OCI-LY7 (cell line): Measurements from ENCODE around the gene GALNT15. TPM values are rescaled to one million over a fixed set of nuclear protein-coding genes. Genes with fewer than 3 reads are reported as not detected.

Source experiments
- BruUV-seq: library from RNA; stranded (reverse); fragments of 400-500 nt; replicated peaks from 2 replicates; lab custom pipeline; 2021; lab: Mats Ljungman, UMichigan
- CTCF ChIA-PET: fragments of 300-600 bp; sonication (Branson Sonifier 250); formaldehyde crosslinking; loops from one replicate; lab custom pipeline; 2022; ENCODE audit warnings: antibody characterized with exemption; ENCODE audit not compliant: unreplicated experiment; lab: Charles Lee
- POLR2A ChIA-PET: fragments of 300-600 bp; sonication (Branson Sonifier 250); formaldehyde crosslinking; loops from one replicate; lab custom pipeline; 2022; ENCODE audit warnings: antibody characterized with exemption; lab: Charles Lee
- DNase-seq: peaks from one replicate; pipeline ENCODE4 v3.0.0-alpha.2; 2015; ENCODE audit warnings: low spot score
- H2AFZ ChIP-seq: fragments of 200-600 bp; sonication (generic), shearing (Covaris generic); 2 replicates; pipeline ENCODE4 v1.6.1; 2014; ENCODE audit warnings: mild to moderate bottlenecking, antibody characterized with exemption, low read length, moderate library complexity
- H3K27ac ChIP-seq: fragments of 200-600 bp; sonication (generic); 2 replicates; pipeline ENCODE4 v1.5.1; 2014; ENCODE audit warnings: mixed run types, low read depth, mild to moderate bottlenecking, moderate library complexity, low read length, inconsistent platforms; ENCODE audit not compliant: poor library complexity, severe bottlenecking
- H3K36me3 ChIP-seq: fragments of 200-600 bp; sonication (generic); 2 replicates; pipeline ENCODE4 v1.6.1; 2014; ENCODE audit warnings: mild to moderate bottlenecking, antibody characterized with exemption, low read length, moderate library complexity, mixed read lengths; ENCODE audit not compliant: insufficient read depth
- H3K4me1 ChIP-seq: fragments of 200-600 bp; sonication (generic); 2 replicates; pipeline ENCODE4 v1.5.1; 2014; ENCODE audit warnings: mild to moderate bottlenecking, low read length; ENCODE audit not compliant: insufficient read depth, poor library complexity, severe bottlenecking
- H3K4me2 ChIP-seq: fragments of 200-600 bp; sonication (generic); 2 replicates; pipeline ENCODE4 v1.6.1; 2014; ENCODE audit warnings: mild to moderate bottlenecking, low read length
- H3K4me3 ChIP-seq: fragments of 200-600 bp; sonication (generic); 2 replicates; pipeline ENCODE4 v1.5.1; 2014; ENCODE audit warnings: mild to moderate bottlenecking, low read depth, low read length; ENCODE audit not compliant: poor library complexity, severe bottlenecking
- H3K79me2 ChIP-seq: fragments of 200-600 bp; sonication (generic); 2 replicates; pipeline ENCODE4 v1.6.1; 2016; ENCODE audit warnings: low read depth, mild to moderate bottlenecking, low read length, moderate library complexity, mixed read lengths; ENCODE audit not compliant: insufficient read depth
- H3K9me2 ChIP-seq: fragments of 200-600 bp; sonication (generic); 2 replicates; pipeline ENCODE4 v1.6.1; 2016; ENCODE audit warnings: mild to moderate bottlenecking, low read length, mixed read lengths; ENCODE audit not compliant: insufficient read depth
- H3K9me3 ChIP-seq: fragments of 200-600 bp; sonication (generic); 2 replicates; pipeline ENCODE4 v1.6.1; 2014; ENCODE audit warnings: mild to moderate bottlenecking, mixed run types, low read length, mixed read lengths
- H4K20me1 ChIP-seq: fragments of 200-600 bp; sonication (generic); 2 replicates; pipeline ENCODE4 v1.6.1; 2014; ENCODE audit warnings: mild to moderate bottlenecking, antibody characterized with exemption, low read length, moderate library complexity, mixed read lengths; ENCODE audit not compliant: insufficient read depth
- CTCF ChIP-seq: fragments of 200-600 bp; sonication (generic); conservative IDR thresholded peaks from 2 replicates; pipeline ENCODE4 v1.5.1; 2014; ENCODE audit warnings: mild to moderate bottlenecking, antibody characterized with exemption, low read length, moderate library complexity, mixed read lengths
- EZH2phosphoT487 ChIP-seq: fragments of 200-600 bp; sonication (generic); IDR thresholded peaks from 2 replicates; pipeline ENCODE4 v1.6.1; 2018; ENCODE audit warnings: low read depth, borderline replicate concordance, mild to moderate bottlenecking, mixed run types, antibody characterized with exemption, low read length, moderate library complexity, mixed read lengths
- intact Hi-C: fragments of 100-400 bp; cut with micrococcal nuclease; formaldehyde crosslinking; loops from one replicate; pipeline ENCODE4 v1.10.0; 2022; ENCODE audit not compliant: unreplicated experiment
- total RNA-seq, 2 experiments: library from RNA; depleted of rRNA in 1 of 2; stranded (reverse); fragments of >200 nt in 1 of 2; shearing (Covaris generic) in 1 of 2; gene quantifications; 2 replicates each; pipeline ENCODE4 v1.2.3, GENCODE V29; 2014 to 2022

GALNT15 gene
- total RNA-seq, 2 experiments from 2014 or later = 0.03 TPM; not detected in 1

DNA sequence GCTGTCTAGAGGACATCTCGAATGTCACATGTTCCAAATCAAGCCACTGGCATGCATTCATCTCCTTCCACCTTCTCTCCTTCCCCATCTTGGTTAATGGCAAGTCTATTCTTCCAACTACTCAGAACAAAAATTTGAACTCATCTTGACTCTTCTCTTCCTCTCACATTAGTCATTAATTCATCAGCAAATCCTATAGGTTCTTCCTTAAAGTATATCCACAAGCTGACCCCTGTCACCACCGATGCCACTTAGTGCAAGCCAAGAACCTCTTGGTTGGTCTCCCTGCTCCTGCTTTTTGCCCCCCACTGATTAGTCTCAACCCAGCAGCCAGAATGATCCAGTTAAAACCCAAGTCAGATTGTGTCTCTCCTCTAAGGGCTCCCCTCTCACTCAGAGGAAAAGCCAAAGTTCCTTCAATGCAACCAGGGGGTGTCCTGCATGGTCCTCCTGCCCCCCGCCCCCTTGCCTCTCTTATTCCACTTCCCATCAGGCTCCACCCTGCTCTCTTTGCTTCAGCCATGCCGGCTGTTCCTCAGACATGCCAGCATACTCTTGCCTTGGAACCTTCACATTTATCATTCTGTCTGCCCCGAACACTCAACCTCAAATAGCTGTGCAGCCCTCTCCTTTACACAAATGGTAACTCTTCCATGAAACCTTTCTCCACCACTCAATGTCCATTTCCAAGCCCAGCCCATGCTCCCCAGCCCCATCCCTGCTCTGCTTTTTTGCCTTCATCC is 1.0 kb upstream of the GALNT15 start:
- H3K9me3 ChIP-seq = no peaks in the 10 kb centered on the region
- no peaks in the 10 kb centered on the region for H4K20me1 ChIP-seq
- intact Hi-C loops = no loop called here
- H3K4me1 ChIP-seq = no peaks in the 10 kb centered on the region
- no peaks in the 10 kb centered on the region for H3K36me3 ChIP-seq
- TF ChIP-seq CTCF (no peak), EZH2phosphoT487 (no peak)
- no peak overlapping the region for H3K27ac ChIP-seq
- no peaks in the 10 kb centered on the region for H3K79me2 ChIP-seq
- no peak overlapping the region for H3K4me2 ChIP-seq
- H2AFZ ChIP-seq = no peak overlapping the region
- DNase-seq = no peak
- BruUV-seq = no TSS peak
- no peak overlapping the region for H3K4me3 ChIP-seq
- POLR2A ChIA-PET = no interaction called here
- no peaks in the 10 kb centered on the region for H3K9me2 ChIP-seq
- CTCF ChIA-PET = no interaction called here

DNA sequence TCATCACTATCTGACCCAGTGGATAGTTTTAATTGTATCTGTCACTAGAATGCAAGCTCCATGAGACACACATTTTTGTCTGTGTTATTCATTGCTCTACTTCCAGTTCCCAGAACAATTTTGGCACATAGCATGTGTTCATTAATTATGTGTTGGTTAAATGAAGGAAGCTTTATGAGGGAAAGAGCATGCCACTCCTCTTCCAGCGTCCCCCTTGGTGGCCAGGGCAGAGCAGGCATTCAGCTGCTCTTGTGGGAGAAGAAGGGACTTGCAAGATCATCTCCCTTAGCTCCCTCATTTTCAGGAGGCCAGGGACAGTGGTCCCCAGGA is 489 bp upstream of the GALNT15 start:
- H2AFZ ChIP-seq = no peak overlapping the region
- H3K36me3 ChIP-seq = no peaks in the 10 kb centered on the region
- CTCF ChIA-PET = no interaction called here
- no peaks in the 10 kb centered on the region for H3K79me2 ChIP-seq
- no peak overlapping the region for H3K4me3 ChIP-seq
- POLR2A ChIA-PET = no interaction called here
- no peaks in the 10 kb centered on the region for H3K9me3 ChIP-seq
- H3K4me2 ChIP-seq = no peak overlapping the region
- no peak overlapping the region for H3K27ac ChIP-seq
- BruUV-seq = no TSS peak
- no peaks in the 10 kb centered on the region for H3K9me2 ChIP-seq
- intact Hi-C loops = no loop called here
- TF ChIP-seq EZH2phosphoT487 (no peak), CTCF (no peak)
- no peaks in the 10 kb centered on the region for H3K4me1 ChIP-seq
- DNase-seq = no peak
- no peaks in the 10 kb centered on the region for H4K20me1 ChIP-seq
